K562 (cell line): ENCODE measurements around the gene NT5C3B. TPM values are rescaled to one million over a fixed set of nuclear protein-coding genes. Genes with fewer than 3 reads are reported as not detected.
A peak's percentile ranks its signal among the peaks of the same experiment; 100 is the strongest.

Source experiments
- ATAC-seq: fragments of 200-7000 bp; cut with Tn5 transposase; 3 replicates; pipeline ENCODE4 v1.9.1; 2020; ENCODE audit warnings: moderate library complexity
- BruUV-seq: library from RNA; stranded (reverse); fragments of 400-500 nt; replicated peaks from 2 replicates; lab custom pipeline; 2021; lab: Mats Ljungman, UMichigan
- CTCF ChIA-PET: fragments of 300-600 bp; formaldehyde crosslinking; extraction: SDS; loops from one replicate; lab custom pipeline; 2021; ENCODE audit warnings: low intra/inter-chr PET ratio; lab: Yijun Ruan, JAX
- POLR2A ChIA-PET: fragments of 300-600, 350-650 bp; sonication (Branson Sonifier 250); formaldehyde crosslinking; extraction: SDS; loops from one replicate; lab custom pipeline; 2021; ENCODE audit warnings: antibody characterized with exemption, inconsistent platforms; lab: Yijun Ruan, JAX
- DNase-seq, 4 experiments: peaks; one replicate each; pipeline versions ENCODE4 v3.0.0 to v3.0.0-alpha.2; 2011 to 2018; ENCODE audit warnings: low spot score in 3 of 4, mixed read lengths in 3 of 4; ENCODE audit errors: extremely low read depth in 1 of 4
- FAIRE-seq: peaks from 2 replicates; lab custom pipeline; 2011; peaks lifted over from hg19 to GRCh38; lab: Jason Lieb, UNC
- H2AFZ ChIP-seq: 2 replicates; pipeline ENCODE4 v1.6.0; 2011; ENCODE audit warnings: low read depth, low read length, control low read depth, inconsistent platforms
- H3K27ac ChIP-seq: fragments of 200-600 bp; 3 replicates; pipeline ENCODE4 v1.8.0; 2011; ENCODE audit warnings: low read depth, mild to moderate bottlenecking, control low read depth, inconsistent platforms, low read length, moderate library complexity, mixed read lengths; ENCODE audit errors: extremely low read depth
- H3K27me3 ChIP-seq, 2 experiments: fragments of 300-600 bp in 1 of 2; 2 replicates in 1 of 2; 3 replicates in 1 of 2; pipeline versions ENCODE4 v1.6.0 to v1.8.0; 2011; ENCODE audit warnings: inconsistent platforms in 2 of 2, low read length in 2 of 2, mild to moderate bottlenecking in 1 of 2, mixed read lengths in 1 of 2, moderate library complexity in 1 of 2; ENCODE audit not compliant: control insufficient read depth in 2 of 2, insufficient read depth in 2 of 2
- H3K36me3 ChIP-seq: fragments of 300-600 bp; 3 replicates; pipeline ENCODE4 v1.8.0; 2011; ENCODE audit warnings: mild to moderate bottlenecking, low read length, inconsistent platforms; ENCODE audit not compliant: control insufficient read depth, insufficient read depth
- H3K4me1 ChIP-seq, 2 experiments: fragments of 200-600 bp in 1 of 2; replicated peaks in 1 of 2; 2 replicates in 1 of 2; 3 replicates in 1 of 2; pipeline versions ENCODE4 v1.5.1 to v1.8.0; 2011; ENCODE audit warnings: inconsistent platforms in 2 of 2, low read length in 2 of 2, mild to moderate bottlenecking in 1 of 2, mixed read lengths in 1 of 2, moderate library complexity in 1 of 2; ENCODE audit not compliant: control insufficient read depth in 2 of 2, insufficient read depth in 2 of 2
- H3K4me2 ChIP-seq: 2 replicates; pipeline ENCODE4 v1.6.1; 2011; ENCODE audit warnings: low read length, control low read depth, inconsistent platforms, mixed read lengths; ENCODE audit not compliant: insufficient read depth
- H3K4me3 ChIP-seq: fragments of 200-600 bp; sonication (generic), shearing (Covaris generic); 2 replicates; pipeline ENCODE4 v1.5.1; 2016; ENCODE audit warnings: control low read depth, inconsistent platforms
- H3K79me2 ChIP-seq: fragments of 200-600 bp; 3 replicates; pipeline ENCODE4 v1.8.0; 2011; ENCODE audit warnings: low read length, inconsistent platforms; ENCODE audit not compliant: control insufficient read depth, insufficient read depth
- H3K9ac ChIP-seq, 2 experiments: 2 replicates each; pipeline versions ENCODE4 v1.6.0 to v1.6.1; 2011; ENCODE audit warnings: low read depth in 2 of 2, low read length in 2 of 2, control low read depth in 1 of 2, inconsistent platforms in 1 of 2, mild to moderate bottlenecking in 1 of 2, mixed read lengths in 1 of 2; ENCODE audit not compliant: insufficient read depth in 1 of 2
- H3K9me1 ChIP-seq: one replicate; pipeline ENCODE4 v1.6.0; 2011; ENCODE audit warnings: inconsistent platforms, mild to moderate bottlenecking, low read length, moderate library complexity; ENCODE audit not compliant: control insufficient read depth, insufficient read depth
- H3K9me3 ChIP-seq: replicated peaks from 2 replicates; pipeline ENCODE4 v1.5.1; 2011; ENCODE audit warnings: low read depth, low read length, inconsistent platforms; ENCODE audit not compliant: control insufficient read depth, insufficient read depth
- H4K20me1 ChIP-seq: replicated peaks from 2 replicates; pipeline ENCODE4 v1.6.1; 2011; ENCODE audit warnings: low read length, inconsistent platforms, mixed read lengths; ENCODE audit not compliant: control insufficient read depth, insufficient read depth
- EGR1 ChIP-seq: fragments of 450-650 bp; conservative IDR thresholded peaks from 2 replicates; pipeline ENCODE4 v1.6.1; 2017; ENCODE audit warnings: mild to moderate bottlenecking
- NCOA4 ChIP-seq: fragments of 450-650 bp; IDR thresholded peaks from 2 replicates; pipeline ENCODE4 v1.6.1; 2018; ENCODE audit warnings: mild to moderate bottlenecking; ENCODE audit not compliant: partially characterized antibody
- RAD21 ChIP-seq, 2 experiments: fragments of 250-450 bp in 1 of 2; fragments of 450-650 bp in 1 of 2; sonication (Bioruptor Pico) in 1 of 2; formaldehyde crosslinking in 1 of 2; IDR thresholded peaks in 1 of 2; conservative IDR thresholded peaks in 1 of 2; 2 replicates each; pipeline versions ENCODE4 v1.4.0 to v1.8.0; 2020 to 2022; ENCODE audit warnings: mild to moderate bottlenecking in 2 of 2, moderate library complexity in 1 of 2
- SOX6 ChIP-seq: fragments of 450-650 bp; IDR thresholded peaks from 2 replicates; pipeline ENCODE4 v1.6.1; 2014; ENCODE audit warnings: mild to moderate bottlenecking
- ZFX ChIP-seq: sonication (generic); formaldehyde crosslinking; IDR thresholded peaks from 2 replicates; pipeline ENCODE4 v1.8.0; 2022; ENCODE audit warnings: mild to moderate bottlenecking, missing genetic modification reagents, moderate library complexity
- ZKSCAN1 ChIP-seq: fragments of 150-350 bp; IDR thresholded peaks from 2 replicates; pipeline ENCODE4 v1.6.1; 2016; ENCODE audit warnings: low read depth, low read length
- ZNF583 ChIP-seq: fragments of 250-450 bp; sonication (Bioruptor Pico); IDR thresholded peaks from 2 replicates; pipeline ENCODE4 v1.4.0; 2020
- ZNF699 ChIP-seq: fragments of 250-450 bp; sonication (Bioruptor Pico); IDR thresholded peaks from 2 replicates; pipeline ENCODE4 v1.8.0; 2021; ENCODE audit warnings: mild to moderate bottlenecking, moderate library complexity; ENCODE audit not compliant: insufficient replicate concordance
- whole genome bisulfite sequencing: fragments of 100-300 bp; shearing (Covaris generic); methylation state at CpG from one replicate; pipeline ENCODE4 v1.1.6; 2016; ENCODE audit warnings: low coverage, mixed read lengths; ENCODE audit not compliant: insufficient coverage; ENCODE audit errors: missing lambda C conversion rate; 5-methylcytosine and 5-hydroxymethylcytosine counted together
- in situ Hi-C: fragments of 300-500 bp; cut with MboI; formaldehyde crosslinking; loops from 4 replicates; pipeline ENCODE4 v1.15.0; 2018; ENCODE audit warnings: inconsistent platforms, mixed read lengths
- intact Hi-C: fragments of 100-400 bp; cut with micrococcal nuclease; formaldehyde crosslinking; loops from 2 replicates; pipeline ENCODE4 v1.14.2; 2022
- polyA plus RNA-seq, 8 experiments: library from polyadenylated mRNA; depleted of rRNA in 4 of 8; stranded (reverse) in 5 of 8; unstranded in 3 of 8; fragments of >200 nt; fragmentation: Nextera tagmentation in 2 of 8; fragmentation: Illumina TruSeq in 1 of 8; extraction: Ambion mirVana in 2 of 8; extraction: Trizol in 1 of 8; gene quantifications; 2 replicates each; pipeline versions ENCODE4 v1.2.1 to v1.2.3, GENCODE V29; 2011 to 2014; ENCODE audit warnings: inconsistent platforms in 1 of 8, missing spikeins in 1 of 8
- total RNA-seq, 7 experiments: library from RNA; depleted of rRNA in 6 of 7; stranded (reverse); fragments of >200 nt in 6 of 7; fragmentation: Illumina TruSeq in 2 of 7; extraction: Trizol in 2 of 7; gene quantifications; 2 replicates each; pipeline versions ENCODE4 v1.2.1 to v1.2.3, GENCODE V29; 2011 to 2021; ENCODE audit warnings: low replicate concordance in 1 of 7
- TF ChIP-seq, protein P1 (sequence below): sonication (generic); formaldehyde crosslinking; IDR thresholded peaks from 2 replicates; pipeline ENCODE4 v1.8.0; 2022; ENCODE audit warnings: mild to moderate bottlenecking, missing genetic modification reagents
- TF ChIP-seq, protein P2 (sequence below): fragments of 250-450 bp; sonication (Bioruptor Pico); IDR thresholded peaks from 2 replicates; pipeline ENCODE4 v1.4.0; 2020
- TF ChIP-seq, protein P3 (sequence below): fragments of 250-450 bp; sonication (Bioruptor Pico); IDR thresholded peaks from 2 replicates; pipeline ENCODE4 v1.5.1; 2021; ENCODE audit warnings: mild to moderate bottlenecking
- TF ChIP-seq, protein P4 (sequence below): fragments of 450-650 bp; IDR thresholded peaks from one replicate; pipeline ENCODE4 v1.6.1; 2018; ENCODE audit warnings: mild to moderate bottlenecking, moderate library complexity; ENCODE audit not compliant: partially characterized antibody

The NT5C3B gene
- total and polyA plus RNA-seq, 9 of the 15 experiments (the other 6 are each of a cell fraction or from before 2014, with no cell fraction given), result 2.0 to 166 (median 85.0) TPM

DNA sequence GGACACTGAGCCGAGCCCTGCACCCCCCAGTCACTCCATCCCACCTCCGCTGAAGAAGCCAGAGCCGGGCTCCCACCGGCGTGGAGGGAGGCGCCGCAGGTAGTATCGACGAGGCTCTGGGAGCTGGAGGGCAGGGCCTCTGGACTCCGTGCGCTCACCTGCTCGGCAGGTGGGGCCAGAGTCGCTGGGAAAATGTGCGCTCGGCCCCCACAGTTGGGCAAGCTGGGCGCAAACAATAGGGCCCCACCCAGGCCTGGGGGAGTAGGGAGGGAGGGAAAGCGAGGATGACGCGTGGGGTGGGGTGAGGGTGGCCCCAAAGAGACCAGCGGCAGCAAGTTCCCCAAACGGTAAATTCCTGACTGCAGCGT is 50.2 kb downstream of the NT5C3B start:
- Histone ChIP-seq H3K4me3 (peak overlapping the region; percentile 59), H4K20me1 (peaks cover 9% of the 10 kb centered on the region), H3K4me2 (peak overlapping the region; percentile 97), H3K4me1 (peaks cover 34 to 43% of the 10 kb centered on the region in 2 experiments), H3K9me3 (no peaks in the 10 kb centered on the region), H3K27ac (peak overlapping the region; percentile 89), H3K9ac (peak overlapping the region; percentile 80 to 96), H3K9me1 (peaks cover 7% of the 10 kb centered on the region), H2AFZ (peak overlapping the region; percentile 78), H3K27me3 (no peaks in the 10 kb centered on the region), H3K36me3 (peaks cover 17% of the 10 kb centered on the region; the same call in 1 of the 3 replicates), H3K79me2 (peaks cover 52% of the 10 kb centered on the region)
- no TSS peak for BruUV-seq
- DNase-seq, result peak; percentile 63 to 81 (median 66)
- ChIA-PET POLR2A (interaction anchor here (0.6 to 3.7 kb wide), 23 partner anchors 8 to 566 kb away, joined by 3 to 30 read pairs (median 4); partner anchors contain the start of genes ACLY, KLHL11 and P3H4), CTCF (interaction anchor here (0.7 kb wide), 1 partner anchor 16 kb away, joined by 4 read pairs; no protein-coding TSS in a partner anchor)
- in situ Hi-C loops, result no loop called here
- WGBS, result 0% methylated on average over 14 of the region's 22 CpGs
- intact Hi-C loops, result loop anchor here (2.0 kb wide), 2 partner anchors 15 to 79 kb away; partner anchors contain the start of gene KLHL11
- no peak for FAIRE-seq
- ATAC-seq, result peak; percentile 21
- TF ChIP-seq, protein P1, sequence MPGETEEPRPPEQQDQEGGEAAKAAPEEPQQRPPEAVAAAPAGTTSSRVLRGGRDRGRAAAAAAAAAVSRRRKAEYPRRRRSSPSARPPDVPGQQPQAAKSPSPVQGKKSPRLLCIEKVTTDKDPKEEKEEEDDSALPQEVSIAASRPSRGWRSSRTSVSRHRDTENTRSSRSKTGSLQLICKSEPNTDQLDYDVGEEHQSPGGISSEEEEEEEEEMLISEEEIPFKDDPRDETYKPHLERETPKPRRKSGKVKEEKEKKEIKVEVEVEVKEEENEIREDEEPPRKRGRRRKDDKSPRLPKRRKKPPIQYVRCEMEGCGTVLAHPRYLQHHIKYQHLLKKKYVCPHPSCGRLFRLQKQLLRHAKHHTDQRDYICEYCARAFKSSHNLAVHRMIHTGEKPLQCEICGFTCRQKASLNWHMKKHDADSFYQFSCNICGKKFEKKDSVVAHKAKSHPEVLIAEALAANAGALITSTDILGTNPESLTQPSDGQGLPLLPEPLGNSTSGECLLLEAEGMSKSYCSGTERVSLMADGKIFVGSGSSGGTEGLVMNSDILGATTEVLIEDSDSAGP (CRISPR knock-in tag), result no peak
- TF ChIP-seq EGR1, result 0 out of 2 replicates have a peak, but pooled peaks have one; percentile 25
- TF ChIP-seq NCOA4, result no peak
- TF ChIP-seq, protein P2, sequence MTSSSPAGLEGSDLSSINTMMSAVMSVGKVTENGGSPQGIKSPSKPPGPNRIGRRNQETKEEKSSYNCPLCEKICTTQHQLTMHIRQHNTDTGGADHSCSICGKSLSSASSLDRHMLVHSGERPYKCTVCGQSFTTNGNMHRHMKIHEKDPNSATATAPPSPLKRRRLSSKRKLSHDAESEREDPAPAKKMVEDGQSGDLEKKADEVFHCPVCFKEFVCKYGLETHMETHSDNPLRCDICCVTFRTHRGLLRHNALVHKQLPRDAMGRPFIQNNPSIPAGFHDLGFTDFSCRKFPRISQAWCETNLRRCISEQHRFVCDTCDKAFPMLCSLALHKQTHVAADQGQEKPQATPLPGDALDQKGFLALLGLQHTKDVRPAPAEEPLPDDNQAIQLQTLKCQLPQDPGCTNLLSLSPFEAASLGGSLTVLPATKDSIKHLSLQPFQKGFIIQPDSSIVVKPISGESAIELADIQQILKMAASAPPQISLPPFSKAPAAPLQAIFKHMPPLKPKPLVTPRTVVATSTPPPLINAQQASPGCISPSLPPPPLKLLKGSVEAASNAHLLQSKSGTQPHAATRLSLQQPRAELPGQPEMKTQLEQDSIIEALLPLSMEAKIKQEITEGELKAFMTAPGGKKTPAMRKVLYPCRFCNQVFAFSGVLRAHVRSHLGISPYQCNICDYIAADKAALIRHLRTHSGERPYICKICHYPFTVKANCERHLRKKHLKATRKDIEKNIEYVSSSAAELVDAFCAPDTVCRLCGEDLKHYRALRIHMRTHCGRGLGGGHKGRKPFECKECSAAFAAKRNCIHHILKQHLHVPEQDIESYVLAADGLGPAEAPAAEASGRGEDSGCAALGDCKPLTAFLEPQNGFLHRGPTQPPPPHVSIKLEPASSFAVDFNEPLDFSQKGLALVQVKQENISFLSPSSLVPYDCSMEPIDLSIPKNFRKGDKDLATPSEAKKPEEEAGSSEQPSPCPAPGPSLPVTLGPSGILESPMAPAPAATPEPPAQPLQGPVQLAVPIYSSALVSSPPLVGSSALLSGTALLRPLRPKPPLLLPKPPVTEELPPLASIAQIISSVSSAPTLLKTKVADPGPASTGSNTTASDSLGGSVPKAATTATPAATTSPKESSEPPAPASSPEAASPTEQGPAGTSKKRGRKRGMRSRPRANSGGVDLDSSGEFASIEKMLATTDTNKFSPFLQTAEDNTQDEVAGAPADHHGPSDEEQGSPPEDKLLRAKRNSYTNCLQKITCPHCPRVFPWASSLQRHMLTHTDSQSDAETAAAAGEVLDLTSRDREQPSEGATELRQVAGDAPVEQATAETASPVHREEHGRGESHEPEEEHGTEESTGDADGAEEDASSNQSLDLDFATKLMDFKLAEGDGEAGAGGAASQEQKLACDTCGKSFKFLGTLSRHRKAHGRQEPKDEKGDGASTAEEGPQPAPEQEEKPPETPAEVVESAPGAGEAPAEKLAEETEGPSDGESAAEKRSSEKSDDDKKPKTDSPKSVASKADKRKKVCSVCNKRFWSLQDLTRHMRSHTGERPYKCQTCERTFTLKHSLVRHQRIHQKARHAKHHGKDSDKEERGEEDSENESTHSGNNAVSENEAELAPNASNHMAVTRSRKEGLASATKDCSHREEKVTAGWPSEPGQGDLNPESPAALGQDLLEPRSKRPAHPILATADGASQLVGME (CRISPR knock-in tag), result no peak
- TF ChIP-seq SOX6, result 0 out of 2 replicates have a peak, but pooled peaks have one; percentile 21
- TF ChIP-seq ZNF699 (CRISPR knock-in tag), result no peak
- TF ChIP-seq RAD21 (CRISPR knock-in tag; conservative IDR thresholded peaks at IDR 0.05 in 1 of 2, IDR thresholded peaks at IDR 0.05 in 1 of 2), result no peak
- TF ChIP-seq ZKSCAN1, result no peak
- TF ChIP-seq ZNF583 (CRISPR knock-in tag), result no peak
- no peak for TF ChIP-seq ZFX (CRISPR knock-in tag)
- TF ChIP-seq, protein P3, sequence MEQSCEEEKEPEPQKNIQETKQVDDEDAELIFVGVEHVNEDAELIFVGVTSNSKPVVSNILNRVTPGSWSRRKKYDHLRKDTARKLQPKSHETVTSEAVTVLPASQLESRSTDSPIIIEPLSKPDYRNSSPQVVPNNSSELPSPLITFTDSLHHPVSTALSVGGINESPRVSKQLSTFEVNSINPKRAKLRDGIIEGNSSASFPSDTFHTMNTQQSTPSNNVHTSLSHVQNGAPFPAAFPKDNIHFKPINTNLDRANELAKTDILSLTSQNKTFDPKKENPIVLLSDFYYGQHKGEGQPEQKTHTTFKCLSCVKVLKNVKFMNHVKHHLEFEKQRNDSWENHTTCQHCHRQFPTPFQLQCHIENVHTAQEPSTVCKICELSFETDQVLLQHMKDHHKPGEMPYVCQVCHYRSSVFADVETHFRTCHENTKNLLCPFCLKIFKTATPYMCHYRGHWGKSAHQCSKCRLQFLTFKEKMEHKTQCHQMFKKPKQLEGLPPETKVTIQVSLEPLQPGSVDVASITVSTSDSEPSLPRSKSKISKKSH, result no peak
- TF ChIP-seq, protein P4, sequence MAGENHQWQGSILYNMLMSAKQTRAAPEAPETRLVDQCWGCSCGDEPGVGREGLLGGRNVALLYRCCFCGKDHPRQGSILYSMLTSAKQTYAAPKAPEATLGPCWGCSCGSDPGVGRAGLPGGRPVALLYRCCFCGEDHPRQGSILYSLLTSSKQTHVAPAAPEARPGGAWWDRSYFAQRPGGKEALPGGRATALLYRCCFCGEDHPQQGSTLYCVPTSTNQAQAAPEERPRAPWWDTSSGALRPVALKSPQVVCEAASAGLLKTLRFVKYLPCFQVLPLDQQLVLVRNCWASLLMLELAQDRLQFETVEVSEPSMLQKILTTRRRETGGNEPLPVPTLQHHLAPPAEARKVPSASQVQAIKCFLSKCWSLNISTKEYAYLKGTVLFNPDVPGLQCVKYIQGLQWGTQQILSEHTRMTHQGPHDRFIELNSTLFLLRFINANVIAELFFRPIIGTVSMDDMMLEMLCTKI, result no peak
